Liver (tissue), 9 donors: ENCODE measurements around the gene LBP. TPM values are rescaled to one million over a fixed set of nuclear protein-coding genes. Genes with fewer than 3 reads are reported as not detected.

ENCODE experiments used
- DNase-seq: peaks from one replicate; pipeline ENCODE4 v3.0.0-alpha.2; 2017; ENCODE audit warnings: low spot score
- H3K27ac ChIP-seq, 2 donors: one replicate each; pipeline ENCODE4 v1.7.0; 2013; ENCODE audit warnings: inconsistent platforms in 2 of 2, low read length in 2 of 2, control low read depth in 1 of 2, low read depth in 1 of 2, mild to moderate bottlenecking in 1 of 2
- H3K27me3 ChIP-seq, 4 donors: one replicate each; pipeline versions ENCODE4 v1.6.1 to v1.7.0; 2013; ENCODE audit warnings: low read length in 3 of 4, inconsistent platforms in 1 of 4, mild to moderate bottlenecking in 1 of 4, moderate library complexity in 1 of 4; ENCODE audit not compliant: control insufficient read depth in 4 of 4, insufficient read depth in 4 of 4
- H3K36me3 ChIP-seq, 4 donors: one replicate each; pipeline versions ENCODE4 v1.6.1 to v1.7.0; 2013; ENCODE audit warnings: low read length in 3 of 4, mild to moderate bottlenecking in 3 of 4, low read depth in 1 of 4, moderate library complexity in 1 of 4; ENCODE audit not compliant: control insufficient read depth in 4 of 4, insufficient read depth in 3 of 4
- H3K4me1 ChIP-seq, 4 donors: one replicate each; pipeline versions ENCODE4 v1.6.1 to v1.7.0; 2013; ENCODE audit warnings: low read length in 3 of 4, mild to moderate bottlenecking in 3 of 4, moderate library complexity in 1 of 4; ENCODE audit not compliant: control insufficient read depth in 4 of 4, insufficient read depth in 4 of 4
- H3K4me3 ChIP-seq, 3 donors: one replicate each; pipeline versions ENCODE4 v1.6.1 to v1.7.0; 2013; ENCODE audit warnings: low read length in 3 of 3, control low read depth in 1 of 3, low read depth in 1 of 3, mild to moderate bottlenecking in 1 of 3
- H3K9ac ChIP-seq, 2 donors: one replicate each; pipeline ENCODE4 v1.7.0; 2013; ENCODE audit warnings: low read length in 2 of 2, mild to moderate bottlenecking in 2 of 2, moderate library complexity in 2 of 2, control low read depth in 1 of 2, low read depth in 1 of 2
- H3K9me3 ChIP-seq, 4 donors: one replicate each; pipeline versions ENCODE4 v1.6.1 to v1.7.0; 2013; ENCODE audit warnings: low read length in 3 of 4; ENCODE audit not compliant: control insufficient read depth in 4 of 4
- ATF3 ChIP-seq: IDR thresholded peaks from 2 replicates; pipeline ENCODE4 v1.6.1; 2016; ENCODE audit warnings: antibody characterized with exemption
- EGR1 ChIP-seq, 2 donors: IDR thresholded peaks; 2 replicates each; pipeline ENCODE4 v1.6.1; 2016 to 2018; ENCODE audit warnings: antibody characterized with exemption in 2 of 2, low read depth in 2 of 2
- FOXA1 ChIP-seq: IDR thresholded peaks from 2 replicates; pipeline ENCODE4 v1.6.1; 2016; ENCODE audit warnings: antibody characterized with exemption
- FOXA2 ChIP-seq: IDR thresholded peaks from 2 replicates; pipeline ENCODE4 v1.6.1; 2016; ENCODE audit warnings: antibody characterized with exemption
- GABPA ChIP-seq, 2 donors: IDR thresholded peaks in 1 of 2; conservative IDR thresholded peaks in 1 of 2; 2 replicates each; pipeline ENCODE4 v1.6.1; 2016; ENCODE audit warnings: antibody characterized with exemption in 2 of 2, mild to moderate bottlenecking in 1 of 2, moderate library complexity in 1 of 2
- HNF4A ChIP-seq, 2 donors: conservative IDR thresholded peaks; 2 replicates each; pipeline ENCODE4 v1.6.1; 2016; ENCODE audit warnings: antibody characterized with exemption in 2 of 2, mild to moderate bottlenecking in 2 of 2
- HNF4G ChIP-seq: IDR thresholded peaks from 2 replicates; pipeline ENCODE4 v1.6.1; 2016; ENCODE audit warnings: antibody characterized with exemption
- JUND ChIP-seq, 2 donors: IDR thresholded peaks; 2 replicates each; pipeline ENCODE4 v1.6.1; 2016; ENCODE audit warnings: antibody characterized with exemption in 2 of 2
- MAX ChIP-seq: IDR thresholded peaks from 2 replicates; pipeline ENCODE4 v1.6.1; 2016; ENCODE audit warnings: antibody characterized with exemption
- NR2F2 ChIP-seq: IDR thresholded peaks from 2 replicates; pipeline ENCODE4 v1.6.1; 2016; ENCODE audit warnings: antibody characterized with exemption
- RAD21 ChIP-seq, 2 donors: IDR thresholded peaks; 2 replicates each; pipeline ENCODE4 v1.6.1; 2016; ENCODE audit warnings: antibody characterized with exemption in 2 of 2, mild to moderate bottlenecking in 2 of 2
- RXRA ChIP-seq, 2 donors: IDR thresholded peaks; 2 replicates each; pipeline ENCODE4 v1.6.1; 2017 to 2018; ENCODE audit warnings: antibody characterized with exemption in 2 of 2, mild to moderate bottlenecking in 1 of 2
- SP1 ChIP-seq: IDR thresholded peaks from 2 replicates; pipeline ENCODE4 v1.6.1; 2018; ENCODE audit warnings: antibody characterized with exemption, mild to moderate bottlenecking
- TAF1 ChIP-seq: conservative IDR thresholded peaks from 2 replicates; pipeline ENCODE4 v1.6.1; 2016; ENCODE audit warnings: antibody characterized with exemption, mild to moderate bottlenecking
- YY1 ChIP-seq: IDR thresholded peaks from 2 replicates; pipeline ENCODE4 v1.6.1; 2016; ENCODE audit warnings: antibody characterized with exemption, mild to moderate bottlenecking
- ZBTB33 ChIP-seq: IDR thresholded peaks from 2 replicates; pipeline ENCODE4 v1.6.1; 2016; ENCODE audit warnings: antibody characterized with exemption
- WGBS: extraction: QIAGEN DNeasy Blood & Tissue Kit; methylation state at CpG from one replicate; pipeline ENCODE4 v1.1.7; 2013; 5-methylcytosine and 5-hydroxymethylcytosine counted together
- polyA plus RNA-seq, 2 donors: library from polyadenylated mRNA; stranded (reverse) in 1 of 2; unstranded in 1 of 2; fragments of 200-250 nt in 1 of 2; fragments of >200 nt in 1 of 2; fragmentation: Nextera tagmentation in 1 of 2; extraction: Ambion mirVana in 1 of 2; gene quantifications; one replicate each; pipeline versions ENCODE4 v1.2.1 to v1.2.3, GENCODE V29; 2013 to 2015
- total RNA-seq, 2 donors: library from RNA; depleted of rRNA; stranded (reverse); fragments of >200 nt; gene quantifications; one replicate each; pipeline ENCODE4 v1.2.3, GENCODE V29; 2014
- TF ChIP-seq, protein P1 (sequence below): IDR thresholded peaks from 2 replicates; pipeline ENCODE4 v1.6.1; 2016; ENCODE audit warnings: antibody characterized with exemption, mild to moderate bottlenecking
- TF ChIP-seq, protein P2 (sequence below): fragments of 150-350 bp; IDR thresholded peaks from 2 replicates; pipeline ENCODE4 v1.5.1; 2017; ENCODE audit warnings: improper control_type of control experiment, low read depth, low read length; ENCODE audit not compliant: missing input control
- donor health status: healthy.
- donor health status: healthy.
- donor health status: healthy.
- donor health status: healthy.
- donor health status: healthy.

The LBP gene
- total and polyA plus RNA-seq, 4 donors = 561 to 1,485 (median 1,083) TPM

DNA sequence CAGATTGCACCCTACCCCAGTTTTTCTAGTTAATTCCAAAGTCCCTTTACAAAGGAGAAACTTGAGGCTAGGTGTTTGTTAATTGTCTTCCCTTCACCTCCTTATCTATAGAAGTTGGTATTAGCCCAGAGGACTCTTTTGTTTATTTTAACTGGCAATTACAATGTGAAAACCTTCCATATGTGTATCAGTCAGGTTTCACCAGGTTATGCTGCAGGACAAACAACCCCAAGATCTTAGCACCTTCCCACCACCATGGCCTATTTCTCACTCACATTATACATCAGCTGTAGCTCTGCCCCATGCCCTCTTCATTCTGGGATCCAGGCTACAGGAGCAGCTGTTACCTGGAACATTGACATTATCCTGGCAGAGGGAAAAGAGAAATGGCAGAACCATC, 57.7 kb downstream of the LBP start:
- no peak for TF ChIP-seq ATF3
- TF ChIP-seq GABPA (IDR thresholded peaks at IDR 0.05 in 1 of 2, conservative IDR thresholded peaks at IDR 0.05 in 1 of 2) = no peak
- TF ChIP-seq SP1 = no peak
- TF ChIP-seq, protein P1, sequence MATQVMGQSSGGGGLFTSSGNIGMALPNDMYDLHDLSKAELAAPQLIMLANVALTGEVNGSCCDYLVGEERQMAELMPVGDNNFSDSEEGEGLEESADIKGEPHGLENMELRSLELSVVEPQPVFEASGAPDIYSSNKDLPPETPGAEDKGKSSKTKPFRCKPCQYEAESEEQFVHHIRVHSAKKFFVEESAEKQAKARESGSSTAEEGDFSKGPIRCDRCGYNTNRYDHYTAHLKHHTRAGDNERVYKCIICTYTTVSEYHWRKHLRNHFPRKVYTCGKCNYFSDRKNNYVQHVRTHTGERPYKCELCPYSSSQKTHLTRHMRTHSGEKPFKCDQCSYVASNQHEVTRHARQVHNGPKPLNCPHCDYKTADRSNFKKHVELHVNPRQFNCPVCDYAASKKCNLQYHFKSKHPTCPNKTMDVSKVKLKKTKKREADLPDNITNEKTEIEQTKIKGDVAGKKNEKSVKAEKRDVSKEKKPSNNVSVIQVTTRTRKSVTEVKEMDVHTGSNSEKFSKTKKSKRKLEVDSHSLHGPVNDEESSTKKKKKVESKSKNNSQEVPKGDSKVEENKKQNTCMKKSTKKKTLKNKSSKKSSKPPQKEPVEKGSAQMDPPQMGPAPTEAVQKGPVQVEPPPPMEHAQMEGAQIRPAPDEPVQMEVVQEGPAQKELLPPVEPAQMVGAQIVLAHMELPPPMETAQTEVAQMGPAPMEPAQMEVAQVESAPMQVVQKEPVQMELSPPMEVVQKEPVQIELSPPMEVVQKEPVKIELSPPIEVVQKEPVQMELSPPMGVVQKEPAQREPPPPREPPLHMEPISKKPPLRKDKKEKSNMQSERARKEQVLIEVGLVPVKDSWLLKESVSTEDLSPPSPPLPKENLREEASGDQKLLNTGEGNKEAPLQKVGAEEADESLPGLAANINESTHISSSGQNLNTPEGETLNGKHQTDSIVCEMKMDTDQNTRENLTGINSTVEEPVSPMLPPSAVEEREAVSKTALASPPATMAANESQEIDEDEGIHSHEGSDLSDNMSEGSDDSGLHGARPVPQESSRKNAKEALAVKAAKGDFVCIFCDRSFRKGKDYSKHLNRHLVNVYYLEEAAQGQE = no peak
- TF ChIP-seq MAX = no peak
- no peak for TF ChIP-seq FOXA1
- TF ChIP-seq HNF4G = no peak
- no peak for TF ChIP-seq JUND (IDR thresholded peaks at IDR 0.05)
- TF ChIP-seq RAD21 (IDR thresholded peaks at IDR 0.05) = no peak
- TF ChIP-seq YY1 = no peak
- TF ChIP-seq HNF4A (conservative IDR thresholded peaks at IDR 0.05) = no peak
- TF ChIP-seq, protein P2, sequence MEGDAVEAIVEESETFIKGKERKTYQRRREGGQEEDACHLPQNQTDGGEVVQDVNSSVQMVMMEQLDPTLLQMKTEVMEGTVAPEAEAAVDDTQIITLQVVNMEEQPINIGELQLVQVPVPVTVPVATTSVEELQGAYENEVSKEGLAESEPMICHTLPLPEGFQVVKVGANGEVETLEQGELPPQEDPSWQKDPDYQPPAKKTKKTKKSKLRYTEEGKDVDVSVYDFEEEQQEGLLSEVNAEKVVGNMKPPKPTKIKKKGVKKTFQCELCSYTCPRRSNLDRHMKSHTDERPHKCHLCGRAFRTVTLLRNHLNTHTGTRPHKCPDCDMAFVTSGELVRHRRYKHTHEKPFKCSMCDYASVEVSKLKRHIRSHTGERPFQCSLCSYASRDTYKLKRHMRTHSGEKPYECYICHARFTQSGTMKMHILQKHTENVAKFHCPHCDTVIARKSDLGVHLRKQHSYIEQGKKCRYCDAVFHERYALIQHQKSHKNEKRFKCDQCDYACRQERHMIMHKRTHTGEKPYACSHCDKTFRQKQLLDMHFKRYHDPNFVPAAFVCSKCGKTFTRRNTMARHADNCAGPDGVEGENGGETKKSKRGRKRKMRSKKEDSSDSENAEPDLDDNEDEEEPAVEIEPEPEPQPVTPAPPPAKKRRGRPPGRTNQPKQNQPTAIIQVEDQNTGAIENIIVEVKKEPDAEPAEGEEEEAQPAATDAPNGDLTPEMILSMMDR = no peak
- no peak for TF ChIP-seq ZBTB33
- no peak for TF ChIP-seq RXRA (IDR thresholded peaks at IDR 0.05)
- TF ChIP-seq FOXA2 = no peak
- no peak for TF ChIP-seq NR2F2
- no peak for TF ChIP-seq EGR1 (IDR thresholded peaks at IDR 0.05; ENCODE audit: low read depth in 2 of 2)
- TF ChIP-seq TAF1 = no peak
- no peaks in the 10 kb centered on the region for H3K27me3 ChIP-seq
- no peaks in the 10 kb centered on the region for H3K36me3 ChIP-seq
- no peak overlapping the region for H3K4me3 ChIP-seq
- H3K4me1 ChIP-seq = no peaks in the 10 kb centered on the region
- no peak overlapping the region for H3K9ac ChIP-seq
- no peak overlapping the region for H3K27ac ChIP-seq
- no peak for DNase-seq
- no peaks in the 10 kb centered on the region for H3K9me3 ChIP-seq

DNA sequence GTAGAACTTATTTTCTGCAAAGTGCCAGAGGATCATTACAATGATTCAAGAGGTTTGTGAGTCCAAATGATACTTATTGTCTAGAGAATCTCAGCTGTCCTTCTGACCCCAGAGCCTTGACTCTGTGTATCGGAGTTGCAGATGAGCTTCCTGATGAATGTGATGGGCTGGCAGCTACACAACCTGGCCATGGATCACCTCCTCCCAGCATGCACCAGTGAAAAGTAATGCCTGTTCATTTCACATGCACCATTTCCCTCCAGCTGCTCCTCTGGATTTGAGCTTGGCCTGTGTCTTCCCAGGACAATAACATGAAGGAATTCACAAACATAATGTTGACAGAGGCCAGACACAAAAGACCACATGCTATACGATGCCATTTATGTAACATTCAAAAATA, 58.9 kb downstream of the LBP start:
- WGBS = 85% methylated on average over 2 of the region's 2 CpGs
- Histone ChIP-seq H3K27me3 (no peaks in the 10 kb centered on the region), H3K4me1 (no peaks in the 10 kb centered on the region), H3K4me3 (no peak overlapping the region), H3K9me3 (no peaks in the 10 kb centered on the region), H3K36me3 (no peaks in the 10 kb centered on the region), H3K27ac (no peak overlapping the region), H3K9ac (no peak overlapping the region)
- DNase-seq = no peak
- TF ChIP-seq ZBTB33 (no peak), NR2F2 (no peak), GABPA (IDR thresholded peaks at IDR 0.05 in 1 of 2, conservative IDR thresholded peaks at IDR 0.05 in 1 of 2) (no peak), ATF3 (no peak), TAF1 (no peak), FOXA2 (no peak), SP1 (no peak), HNF4G (no peak), FOXA1 (no peak), HNF4A (conservative IDR thresholded peaks at IDR 0.05) (no peak)
- TF ChIP-seq, protein P2 = no peak
